ENCODE measurements around the gene DNAJC5G.
"Not testable (repeated sequence)": the region's sequence is repeated elsewhere in the genome, so short reads cannot be mapped to it uniquely, and the experiment has no call there.

Gene DNAJC5G

GRCh38 chr2:27309651-27310050, 34.4 kb downstream of the DNAJC5G start:
- no peak for DNase-seq (ENCODE audit: low read depth)

DNA sequence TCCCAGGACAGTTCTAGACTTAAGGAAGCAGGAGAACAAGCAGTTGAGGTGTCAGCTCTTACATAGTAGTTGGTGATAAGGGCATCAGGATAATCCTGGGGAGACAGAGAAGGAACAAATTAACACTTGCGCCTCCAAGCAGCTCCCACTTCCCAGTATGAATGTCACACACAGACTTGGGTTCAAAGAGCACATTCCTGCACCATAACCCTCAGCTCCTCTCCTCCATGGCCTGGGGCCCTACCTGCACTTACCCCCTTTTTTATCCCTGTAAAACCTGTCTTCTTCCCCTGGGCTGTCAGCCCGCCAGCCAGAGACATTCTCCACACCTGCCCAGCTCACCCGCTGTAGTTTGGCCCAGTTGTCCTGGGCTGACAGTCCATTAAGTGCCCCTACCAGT, 36.9 kb downstream of the DNAJC5G start:
- DNase-seq (ENCODE audit: low read depth): no peak

DNA sequence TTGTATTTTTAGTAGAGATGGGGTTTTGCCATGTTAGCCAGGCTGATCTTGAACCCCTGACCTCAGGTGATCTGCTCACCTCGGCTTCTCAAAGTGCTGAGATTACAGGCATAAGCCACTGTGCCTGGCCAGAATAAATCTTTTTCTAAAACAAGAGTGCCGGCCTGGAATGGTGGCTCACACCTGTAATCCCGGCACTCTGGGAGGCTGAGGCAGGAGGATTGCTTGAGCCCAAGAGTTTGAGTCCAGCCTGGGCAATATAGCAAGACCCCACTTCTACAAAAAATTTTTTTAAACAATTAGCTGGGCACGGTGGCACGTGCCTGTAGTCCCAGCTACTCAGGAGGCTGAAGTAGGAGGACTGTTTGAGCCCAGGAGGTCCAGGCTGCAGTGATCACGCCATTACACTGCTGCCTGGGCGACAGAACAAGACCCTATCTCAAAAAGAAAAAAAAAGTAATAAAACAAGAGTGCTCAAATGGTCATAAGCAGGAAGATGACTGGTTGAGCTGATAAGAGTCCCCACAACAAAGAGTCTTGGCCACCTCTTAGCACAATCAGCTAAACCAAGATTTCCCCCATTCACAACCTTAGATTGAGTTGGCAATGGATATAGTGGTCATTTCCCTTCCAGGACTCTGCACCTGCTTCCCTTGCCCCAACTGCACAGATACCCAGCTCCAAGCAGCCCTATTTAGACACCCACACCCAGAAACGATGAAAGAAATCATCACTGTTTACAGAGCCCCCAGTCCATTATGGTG, 38.8 kb downstream of the DNAJC5G start:
- no peak for DNase-seq (ENCODE audit: low read depth)

DNA sequence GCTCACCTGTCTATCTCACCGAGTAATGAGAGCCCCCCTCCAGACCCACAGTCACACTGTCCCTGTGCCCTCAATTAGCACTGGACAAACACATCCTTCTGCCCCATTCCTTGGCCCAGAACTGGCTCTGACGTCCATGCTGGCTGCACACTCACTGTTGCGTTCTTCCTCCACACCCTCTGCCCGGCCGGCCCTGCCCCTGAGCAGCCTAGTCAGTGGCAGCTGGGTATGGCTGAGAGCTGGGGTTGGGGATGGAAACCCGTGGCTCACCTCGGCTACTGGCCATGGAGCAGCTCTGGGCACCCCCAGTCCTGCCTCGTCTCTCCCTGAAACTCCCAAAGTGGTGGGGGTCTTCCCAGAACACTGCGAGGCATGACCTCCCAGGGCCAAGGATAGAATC, 39.5 kb downstream of the DNAJC5G start:
- DNase-seq (ENCODE audit: low read depth): no peak

- no peak for DNase-seq (ENCODE audit: low read depth)
Measured at GRCh38 chr2:27315122-27315521, 39.9 kb downstream of the DNAJC5G start.

- no peak for DNase-seq (ENCODE audit: low read depth)
Measured at GRCh38 chr2:27316655-27317412, 41.6 kb downstream of the DNAJC5G start.

- not testable (repeated sequence) for DNase-seq (ENCODE audit: low read depth)
Measured at GRCh38 chr2:27319839-27320238, 44.6 kb downstream of the DNAJC5G start.

- peak; percentile 95 for DNase-seq (ENCODE audit: low read depth)
Measured at GRCh38 chr2:27320958-27321543, 45.8 kb downstream of the DNAJC5G start.

GRCh38 chr2:27322301-27322765, 47.1 kb downstream of the DNAJC5G start:
- DNase-seq (ENCODE audit: low read depth): no peak

DNA sequence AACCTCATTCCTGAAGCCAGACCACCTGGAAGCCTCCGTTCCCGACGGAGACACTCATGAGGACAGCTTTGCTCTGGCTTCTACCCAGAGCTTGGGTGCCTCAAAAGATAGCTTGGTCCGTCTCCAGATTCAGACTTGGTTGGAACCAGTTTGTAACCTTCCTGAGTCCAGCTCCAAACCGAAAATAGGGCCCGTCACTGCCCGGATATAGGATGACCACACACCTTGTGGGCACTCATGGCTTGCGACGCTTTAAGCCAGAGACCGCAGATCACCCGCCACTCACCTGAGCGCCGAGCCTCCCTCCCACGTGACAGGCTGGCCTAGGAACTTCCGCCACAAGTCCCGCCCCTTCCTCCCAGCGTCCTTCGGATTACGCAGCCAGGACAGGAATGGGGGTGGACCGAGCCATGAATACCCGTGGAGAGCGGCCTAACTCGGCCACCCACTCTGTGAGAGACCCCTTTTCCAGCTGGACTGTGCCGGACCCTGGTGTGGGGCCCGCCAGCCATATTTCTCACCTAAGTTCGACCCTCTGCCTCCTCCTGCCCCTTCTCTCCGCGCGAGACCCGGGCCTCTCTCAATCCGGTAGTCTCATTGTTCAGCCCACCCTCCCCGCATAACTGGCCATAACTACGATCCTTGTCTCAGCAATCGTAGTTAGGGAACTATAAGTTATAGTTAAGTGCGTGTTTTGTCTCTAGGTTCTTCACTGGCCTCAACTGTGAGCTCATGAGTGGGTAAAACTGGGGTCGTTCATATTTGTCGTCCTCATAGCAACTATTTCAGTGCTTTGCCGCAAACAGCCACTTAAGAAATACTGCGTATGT, 47.7 kb downstream of the DNAJC5G start, which contains the start of gene MPV17:
TSS of gene MPV17 (minus strand) at position 332 of the 830 bp plus-strand sequence. CDS start 580 bp downstream, outside the sequence.
- peak; percentile 59 for DNase-seq (ENCODE audit: low read depth)

DNA sequence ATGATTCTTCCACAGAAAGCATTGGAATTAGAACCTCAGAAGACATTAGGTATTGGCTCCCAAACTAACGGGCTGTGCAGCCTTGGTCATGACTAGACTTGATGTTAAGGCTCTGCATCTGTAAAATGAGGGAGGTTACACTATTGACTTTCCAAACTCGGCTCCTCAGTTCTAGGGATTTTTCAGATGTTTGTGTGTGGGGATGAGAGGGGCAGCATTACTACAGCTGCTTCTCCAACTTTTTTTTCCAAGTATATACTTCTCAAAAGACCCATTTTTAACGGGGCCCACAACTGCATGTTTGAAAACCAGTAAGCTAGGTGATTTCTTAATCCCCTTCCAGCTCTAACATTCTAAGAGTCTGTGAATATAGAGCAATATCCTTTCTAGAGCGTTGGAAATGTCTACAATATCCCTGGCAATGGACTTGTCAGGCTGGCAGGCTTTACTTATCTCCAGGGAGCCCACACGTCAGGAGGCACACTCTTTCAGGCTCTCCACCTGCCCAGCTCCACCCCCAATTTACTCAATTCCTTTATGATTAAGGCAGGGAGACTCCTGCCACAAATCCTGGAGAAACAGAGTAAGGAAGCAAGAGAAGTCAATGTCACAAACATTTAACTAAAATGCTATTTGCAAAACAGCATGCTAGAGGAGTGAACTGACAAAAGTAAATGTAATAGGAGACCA, 48.5 kb downstream of the DNAJC5G start:
- no peak for DNase-seq (ENCODE audit: low read depth)

DNA sequence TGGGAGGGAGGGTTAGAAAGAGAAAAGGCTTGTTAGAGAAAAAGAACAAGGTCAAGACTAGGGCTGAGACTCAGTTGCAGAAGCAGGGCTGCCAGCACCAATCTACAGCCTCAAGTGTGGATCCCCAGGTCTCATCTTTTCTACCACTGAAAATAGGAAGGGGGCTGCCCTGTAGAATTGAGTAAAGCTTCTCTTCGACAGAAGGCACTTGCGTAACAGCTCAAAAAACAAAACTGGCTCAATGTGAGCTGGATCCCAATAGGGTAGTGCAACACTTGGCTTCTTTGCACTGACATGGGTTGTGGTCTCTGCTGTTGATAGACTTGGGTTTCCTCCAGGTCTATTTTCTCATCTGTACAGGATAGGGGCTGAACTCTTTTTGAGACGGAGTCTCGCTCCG, 49.5 kb downstream of the DNAJC5G start:
- DNase-seq (ENCODE audit: low read depth): no peak
